Epithelial cell of umbilical artery (primary cell): Measurements from ENCODE around the gene RNF212. TPM values are rescaled to one million over a fixed set of nuclear protein-coding genes. Genes with fewer than 3 reads are reported as not detected.

Experiments
- total RNA-seq: library from RNA; depleted of rRNA; stranded (reverse); fragments of >200 nt; gene quantifications from 2 replicates; pipeline ENCODE4 v1.2.3, GENCODE V29; 2014

RNF212 gene, protein sequence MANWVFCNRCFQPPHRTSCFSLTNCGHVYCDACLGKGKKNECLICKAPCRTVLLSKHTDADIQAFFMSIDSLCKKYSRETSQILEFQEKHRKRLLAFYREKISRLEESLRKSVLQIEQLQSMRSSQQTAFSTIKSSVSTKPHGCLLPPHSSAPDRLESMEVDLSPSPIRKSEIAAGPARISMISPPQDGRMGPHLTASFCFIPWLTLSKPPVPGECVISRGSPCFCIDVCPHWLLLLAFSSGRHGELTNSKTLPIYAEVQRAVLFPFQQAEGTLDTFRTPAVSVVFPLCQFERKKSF
- 0.32 and 0.91 TPM in 2 replicates for total RNA-seq

GRCh38 chr4:1113311-1114009, at the start of gene RNF212:
TSS of gene RNF212 (minus strand) at chr4:1113564. CDS start at chr4:1113464, 100 bp downstream.

Other genes with a start within 250 kb of the RNF212 start
- 45.4 and 46.4 TPM in 2 replicates for gene GAK, start 181.2 kb downstream of the RNF212 start, total RNA-seq
- 4.5 and 4.7 TPM in 2 replicates for gene TMEM175, start 181.1 kb downstream of the RNF212 start, total RNA-seq
- gene DGKQ, start 140.0 kb downstream of the RNF212 start, total RNA-seq = 17.9 and 18.8 TPM in 2 replicates
- gene IDUA, start 126.5 kb downstream of the RNF212 start, total RNA-seq = 3.0 and 6.8 TPM in 2 replicates
- gene SLC26A1, start 120.2 kb downstream of the RNF212 start, total RNA-seq = not detected in 2 replicates
- 4.7 and 10.7 TPM in 2 replicates for gene FGFRL1, start 101.9 kb downstream of the RNF212 start, total RNA-seq
- 2.6 and 19.9 TPM in 2 replicates for gene SPON2, start 59.0 kb upstream of the RNF212 start, total RNA-seq
- 219 and 255 TPM in 2 replicates for gene CTBP1, start 135.6 kb upstream of the RNF212 start, total RNA-seq
- 56.5 and 57.0 TPM in 2 replicates for gene MAEA, start 176.3 kb upstream of the RNF212 start, total RNA-seq
- 4.1 and 4.2 TPM in 2 replicates for gene UVSSA, start 233.6 kb upstream of the RNF212 start, total RNA-seq